Measurements from ENCODE around the gene SCN10A. TPM values are rescaled to one million over a fixed set of nuclear protein-coding genes. Genes with fewer than 3 reads are reported as not detected.

Gene SCN10A
- total and polyA plus RNA-seq, 2 experiments from 2014 or later = 0.03 TPM; not detected in 1

DNA sequence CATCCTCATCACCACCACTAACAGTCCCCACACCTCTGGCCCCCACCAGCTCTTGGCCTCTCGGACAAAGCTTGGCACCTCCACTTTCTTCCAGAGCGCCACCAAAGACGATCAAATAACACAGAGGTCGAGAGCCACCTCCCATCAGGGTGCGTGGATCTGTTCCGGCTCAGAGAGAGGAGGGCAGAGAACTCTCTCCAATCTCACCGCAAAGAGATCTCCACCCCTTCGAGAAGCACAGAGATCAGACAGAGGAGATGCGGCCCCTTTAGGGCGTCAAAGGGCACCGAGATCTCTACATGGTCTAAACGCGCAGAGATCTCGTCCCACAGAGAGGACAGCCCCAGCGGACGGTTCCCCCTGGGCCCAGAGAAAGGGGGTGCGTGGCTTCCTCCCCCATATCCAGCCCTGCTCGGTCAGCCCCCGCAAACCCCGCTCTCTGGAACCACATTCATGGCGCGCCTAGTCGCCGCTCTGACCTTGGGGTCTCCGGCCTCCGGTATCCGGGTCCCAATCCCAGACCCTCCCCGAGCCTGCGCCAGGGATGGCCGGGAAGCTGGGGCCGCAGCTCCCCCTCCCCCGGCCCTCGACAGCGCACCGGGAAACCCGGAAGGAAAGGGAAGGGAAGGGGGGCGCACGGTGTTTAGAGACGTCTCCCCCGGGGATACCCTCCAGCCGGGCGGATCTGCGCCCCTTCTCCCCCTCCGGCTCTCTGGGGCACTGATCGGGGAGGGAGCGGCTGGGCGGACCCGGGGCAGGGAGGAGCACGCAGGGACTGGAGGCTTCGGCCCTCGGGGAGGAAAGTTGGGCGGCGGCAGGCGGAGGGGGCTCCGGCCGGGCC is 167.1 kb downstream of the SCN10A start (continued):
- no peak for TF ChIP-seq ETS1 (IDR thresholded peaks at IDR 0.05)
- no peak for TF ChIP-seq JUNB (IDR thresholded peaks at IDR 0.05; ENCODE audit: unreplicated experiment)
- TF ChIP-seq STAT1 (IDR thresholded peaks at IDR 0.05; ENCODE audit: unreplicated experiment) = no peak
- no peak for TF ChIP-seq ZNF331 (CRISPR knock-in tag; IDR thresholded peaks at IDR 0.05; ENCODE audit: low read depth)

DNA sequence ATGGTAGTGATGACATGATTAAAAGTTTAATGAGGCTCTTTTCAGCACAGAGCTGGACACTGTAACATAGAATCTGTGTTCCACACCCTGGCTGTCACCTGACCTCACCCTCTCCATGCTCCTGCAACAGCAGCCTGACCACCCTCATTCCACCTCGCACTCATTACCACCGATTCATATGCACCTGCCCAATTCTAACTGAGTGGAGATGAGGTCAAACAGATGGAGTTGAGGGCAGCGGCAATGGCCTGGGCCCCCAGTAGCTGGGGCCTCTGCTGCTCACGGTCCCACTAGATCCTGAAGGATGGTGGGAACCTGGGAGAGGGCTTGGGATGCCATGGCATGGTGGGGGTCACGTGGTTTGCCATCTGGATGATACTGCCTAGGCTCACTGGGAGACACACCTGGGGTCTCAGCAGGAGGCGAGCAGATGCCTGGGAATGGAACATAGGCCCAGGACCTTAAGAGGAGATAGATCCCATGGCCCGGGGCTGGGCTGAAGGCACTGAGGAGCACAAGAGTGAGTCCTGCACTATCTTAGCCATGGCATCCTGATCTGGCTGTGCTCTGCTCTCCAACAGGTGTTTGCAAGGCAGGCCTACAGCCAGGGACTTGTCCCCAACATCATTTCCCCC is 167.9 kb downstream of the SCN10A start:
- no peak for TF ChIP-seq JUNB (IDR thresholded peaks at IDR 0.05; ENCODE audit: unreplicated experiment)
- no peak for TF ChIP-seq NANOG (IDR thresholded peaks at IDR 0.05; ENCODE audit: borderline replicate concordance)
- no peak for TF ChIP-seq EZH2phosphoT487 (IDR thresholded peaks at IDR 0.05; ENCODE audit: unreplicated experiment)
- TF ChIP-seq STAT1 (IDR thresholded peaks at IDR 0.05; ENCODE audit: unreplicated experiment) = no peak
- TF ChIP-seq ETS1 (IDR thresholded peaks at IDR 0.05) = no peak
- no peak for TF ChIP-seq ZNF114 (CRISPR knock-in tag; IDR thresholded peaks at IDR 0.05)
- TF ChIP-seq CTCF (conservative IDR thresholded peaks at IDR 0.05; ENCODE audit: low read depth in 2 of 2) = no peak
- no peak for TF ChIP-seq EZH2 (IDR thresholded peaks at IDR 0.05; ENCODE audit: low read depth, unreplicated experiment)
- TF ChIP-seq, protein P1, sequence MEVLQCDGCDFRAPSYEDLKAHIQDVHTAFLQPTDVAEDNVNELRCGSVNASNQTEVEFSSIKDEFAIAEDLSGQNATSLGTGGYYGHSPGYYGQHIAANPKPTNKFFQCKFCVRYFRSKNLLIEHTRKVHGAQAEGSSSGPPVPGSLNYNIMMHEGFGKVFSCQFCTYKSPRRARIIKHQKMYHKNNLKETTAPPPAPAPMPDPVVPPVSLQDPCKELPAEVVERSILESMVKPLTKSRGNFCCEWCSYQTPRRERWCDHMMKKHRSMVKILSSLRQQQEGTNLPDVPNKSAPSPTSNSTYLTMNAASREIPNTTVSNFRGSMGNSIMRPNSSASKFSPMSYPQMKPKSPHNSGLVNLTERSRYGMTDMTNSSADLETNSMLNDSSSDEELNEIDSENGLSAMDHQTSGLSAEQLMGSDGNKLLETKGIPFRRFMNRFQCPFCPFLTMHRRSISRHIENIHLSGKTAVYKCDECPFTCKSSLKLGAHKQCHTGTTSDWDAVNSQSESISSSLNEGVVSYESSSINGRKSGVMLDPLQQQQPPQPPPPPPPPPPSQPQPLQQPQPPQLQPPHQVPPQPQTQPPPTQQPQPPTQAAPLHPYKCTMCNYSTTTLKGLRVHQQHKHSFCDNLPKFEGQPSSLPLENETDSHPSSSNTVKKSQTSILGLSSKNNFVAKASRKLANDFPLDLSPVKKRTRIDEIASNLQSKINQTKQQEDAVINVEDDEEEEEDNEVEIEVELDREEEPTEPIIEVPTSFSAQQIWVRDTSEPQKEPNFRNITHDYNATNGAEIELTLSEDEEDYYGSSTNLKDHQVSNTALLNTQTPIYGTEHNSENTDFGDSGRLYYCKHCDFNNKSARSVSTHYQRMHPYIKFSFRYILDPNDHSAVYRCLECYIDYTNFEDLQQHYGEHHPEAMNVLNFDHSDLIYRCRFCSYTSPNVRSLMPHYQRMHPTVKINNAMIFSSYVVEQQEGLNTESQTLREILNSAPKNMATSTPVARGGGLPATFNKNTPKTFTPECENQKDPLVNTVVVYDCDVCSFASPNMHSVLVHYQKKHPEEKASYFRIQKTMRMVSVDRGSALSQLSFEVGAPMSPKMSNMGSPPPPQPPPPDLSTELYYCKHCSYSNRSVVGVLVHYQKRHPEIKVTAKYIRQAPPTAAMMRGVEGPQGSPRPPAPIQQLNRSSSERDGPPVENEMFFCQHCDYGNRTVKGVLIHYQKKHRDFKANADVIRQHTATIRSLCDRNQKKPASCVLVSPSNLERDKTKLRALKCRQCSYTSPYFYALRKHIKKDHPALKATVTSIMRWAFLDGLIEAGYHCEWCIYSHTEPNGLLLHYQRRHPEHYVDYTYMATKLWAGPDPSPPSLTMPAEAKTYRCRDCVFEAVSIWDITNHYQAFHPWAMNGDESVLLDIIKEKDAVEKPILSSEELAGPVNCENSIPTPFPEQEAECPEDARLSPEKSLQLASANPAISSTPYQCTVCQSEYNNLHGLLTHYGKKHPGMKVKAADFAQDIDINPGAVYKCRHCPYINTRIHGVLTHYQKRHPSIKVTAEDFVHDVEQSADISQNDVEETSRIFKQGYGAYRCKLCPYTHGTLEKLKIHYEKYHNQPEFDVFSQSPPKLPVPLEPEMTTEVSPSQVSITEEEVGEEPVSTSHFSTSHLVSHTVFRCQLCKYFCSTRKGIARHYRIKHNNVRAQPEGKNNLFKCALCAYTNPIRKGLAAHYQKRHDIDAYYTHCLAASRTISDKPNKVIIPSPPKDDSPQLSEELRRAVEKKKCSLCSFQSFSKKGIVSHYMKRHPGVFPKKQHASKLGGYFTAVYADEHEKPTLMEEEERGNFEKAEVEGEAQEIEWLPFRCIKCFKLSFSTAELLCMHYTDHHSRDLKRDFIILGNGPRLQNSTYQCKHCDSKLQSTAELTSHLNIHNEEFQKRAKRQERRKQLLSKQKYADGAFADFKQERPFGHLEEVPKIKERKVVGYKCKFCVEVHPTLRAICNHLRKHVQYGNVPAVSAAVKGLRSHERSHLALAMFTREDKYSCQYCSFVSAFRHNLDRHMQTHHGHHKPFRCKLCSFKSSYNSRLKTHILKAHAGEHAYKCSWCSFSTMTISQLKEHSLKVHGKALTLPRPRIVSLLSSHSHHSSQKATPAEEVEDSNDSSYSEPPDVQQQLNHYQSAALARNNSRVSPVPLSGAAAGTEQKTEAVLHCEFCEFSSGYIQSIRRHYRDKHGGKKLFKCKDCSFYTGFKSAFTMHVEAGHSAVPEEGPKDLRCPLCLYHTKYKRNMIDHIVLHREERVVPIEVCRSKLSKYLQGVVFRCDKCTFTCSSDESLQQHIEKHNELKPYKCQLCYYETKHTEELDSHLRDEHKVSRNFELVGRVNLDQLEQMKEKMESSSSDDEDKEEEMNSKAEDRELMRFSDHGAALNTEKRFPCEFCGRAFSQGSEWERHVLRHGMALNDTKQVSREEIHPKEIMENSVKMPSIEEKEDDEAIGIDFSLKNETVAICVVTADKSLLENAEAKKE (CRISPR knock-in tag; IDR thresholded peaks at IDR 0.05) = no peak
- TF ChIP-seq CREB1 (CRISPR knock-in tag; IDR thresholded peaks at IDR 0.05; ENCODE audit: low read depth) = no peak
- TF ChIP-seq POLR2AphosphoS5 (IDR thresholded peaks at IDR 0.05; ENCODE audit: low read depth) = no peak
- no peak for TF ChIP-seq ZNF331 (CRISPR knock-in tag; IDR thresholded peaks at IDR 0.05; ENCODE audit: low read depth)
- Mint-ChIP-seq H3K36me3 (ENCODE audit: low read depth) (no peaks in the 10 kb centered on the region), H3K4me1 (peaks cover 4% of the 10 kb centered on the region), H3K4me3 (peak overlapping the region; percentile 81), H3K27me3 (ENCODE audit: insufficient read depth, low read depth, poor library complexity) (peaks cover 7% of the 10 kb centered on the region), H3K27ac (no peak overlapping the region), H3K9me3 (no peaks in the 10 kb centered on the region)
- Histone ChIP-seq H3K27me3 (ENCODE audit: insufficient read depth) (peaks cover 47% of the 10 kb centered on the region), H3K27ac (ENCODE audit: low read depth) (no peak overlapping the region), H4K20me1 (replicated peaks; ENCODE audit: insufficient read depth) (peaks cover 8% of the 10 kb centered on the region), H3F3A (replicated peaks; ENCODE audit: low read depth) (no peaks in the 10 kb centered on the region), H3K4me2 (peak overlapping the region; percentile 95), H3K4me3 (peak overlapping the region; percentile 87), H2AFZ (peak overlapping the region; percentile 81; the same call in 1 of the 2 replicates), H3K36me3 (ENCODE audit: insufficient read depth) (no peaks in the 10 kb centered on the region), H3K4me1 (ENCODE audit: insufficient read depth) (peaks cover 11% of the 10 kb centered on the region; the same call in 1 of the 2 replicates), H3K9me2 (ENCODE audit: insufficient read depth) (no peaks in the 10 kb centered on the region), H3K79me2 (replicated peaks; ENCODE audit: insufficient read depth) (peaks cover 5% of the 10 kb centered on the region; the same call in 1 of the 2 replicates)
- DNase-seq (ENCODE audit: low spot score) (no peak), ATAC-seq (no peak)
